IPS-11a (cell line): ENCODE measurements around the gene DDX41.
"Not testable (repeated sequence)": the region's sequence is repeated elsewhere in the genome, so short reads cannot be mapped to it uniquely, and the experiment has no call there.

Experiments used
- H3K4me3 ChIP-seq: one replicate; pipeline ENCODE4 v1.5.1; 2013; ENCODE audit warnings: low read depth, low read length, control low read depth

The DDX41 gene

DNA sequence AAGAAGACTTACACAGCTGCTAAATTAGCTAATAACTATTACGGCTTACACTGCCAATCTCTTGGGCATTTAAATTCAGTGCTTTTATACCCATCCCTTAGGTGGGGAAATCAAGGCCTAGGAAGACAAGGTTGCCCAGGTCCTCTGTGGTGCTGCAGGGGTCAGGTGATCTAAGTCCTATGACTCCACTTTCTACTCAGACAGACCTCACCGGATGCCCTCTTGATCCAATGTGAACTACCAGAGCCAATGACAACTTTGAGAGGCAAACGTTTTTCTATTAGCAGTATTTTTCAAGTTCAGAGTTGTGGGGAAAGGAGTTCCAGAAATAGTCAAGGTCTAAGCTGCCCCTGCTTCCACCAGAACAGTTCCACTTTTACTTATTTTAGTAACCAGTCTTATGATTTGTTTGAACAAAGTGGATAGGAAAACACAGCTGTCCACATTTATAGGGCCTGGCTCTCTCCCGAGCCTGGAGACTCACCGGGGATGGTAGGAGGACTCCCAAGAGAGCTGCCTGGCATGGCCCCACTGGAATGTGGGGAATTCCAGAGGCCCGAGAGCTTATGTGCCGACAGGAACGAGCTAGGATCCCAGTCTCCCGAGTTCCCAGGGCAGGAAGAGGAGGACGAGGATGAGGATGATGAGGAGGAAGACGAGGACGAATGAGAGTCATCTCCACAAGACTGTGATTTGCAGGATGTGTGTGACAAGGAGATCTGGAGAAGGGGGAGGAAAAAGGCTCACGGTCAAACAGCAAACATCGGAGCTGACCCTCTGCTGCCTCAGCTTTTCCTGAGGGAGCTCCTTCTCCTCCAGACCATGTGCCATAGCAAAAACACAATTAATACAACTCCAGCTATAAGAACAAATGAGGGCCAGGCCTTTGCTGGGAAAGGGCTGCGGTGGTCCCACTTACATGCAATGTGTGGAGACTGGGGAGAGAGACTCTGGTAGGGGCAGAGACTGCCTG lies 20.9 kb upstream of the DDX41 start:
- H3K4me3 ChIP-seq, result no peak overlapping the region

DNA sequence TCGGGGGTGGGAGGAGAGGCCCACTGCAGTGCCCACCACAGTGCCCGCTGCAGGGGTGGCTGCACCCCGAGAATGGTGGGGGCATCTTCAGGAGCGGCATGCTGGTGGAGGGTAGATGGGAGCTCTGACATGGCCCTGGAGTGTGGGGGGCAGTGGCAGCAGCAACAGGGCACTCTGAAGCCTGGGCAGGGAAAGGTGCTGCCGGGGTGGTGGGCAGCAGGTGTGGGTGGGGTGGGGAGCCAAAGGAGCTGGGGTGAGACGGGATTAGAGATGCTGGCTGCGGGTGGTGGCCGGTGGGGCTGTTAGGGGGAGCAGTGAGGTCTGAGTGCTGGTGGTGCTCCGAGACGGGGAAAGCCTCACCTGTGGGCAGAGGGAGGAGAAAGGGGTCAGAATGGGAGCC lies 19.6 kb upstream of the DDX41 start:
- no peak overlapping the region for H3K4me3 ChIP-seq

DNA sequence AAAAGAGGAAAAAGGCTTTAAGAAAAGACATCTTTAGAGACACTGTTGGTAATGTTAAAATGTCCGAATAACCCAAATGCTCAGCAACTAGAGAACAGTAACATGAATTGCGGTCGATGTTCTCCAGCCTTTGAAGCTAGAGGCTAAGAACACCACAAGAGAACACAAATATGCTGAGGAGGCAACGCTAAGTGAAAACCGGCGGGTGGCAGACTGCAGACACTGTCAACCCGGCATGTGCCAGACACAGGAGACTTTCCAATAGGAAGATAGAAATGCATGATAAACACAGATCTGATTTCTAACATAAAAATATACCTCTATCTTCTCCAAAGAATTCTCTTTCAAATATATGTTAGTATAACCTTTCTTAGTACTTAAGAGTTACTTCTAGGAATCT lies 18.4 kb upstream of the DDX41 start:
- H3K4me3 ChIP-seq, result no peak overlapping the region

DNA sequence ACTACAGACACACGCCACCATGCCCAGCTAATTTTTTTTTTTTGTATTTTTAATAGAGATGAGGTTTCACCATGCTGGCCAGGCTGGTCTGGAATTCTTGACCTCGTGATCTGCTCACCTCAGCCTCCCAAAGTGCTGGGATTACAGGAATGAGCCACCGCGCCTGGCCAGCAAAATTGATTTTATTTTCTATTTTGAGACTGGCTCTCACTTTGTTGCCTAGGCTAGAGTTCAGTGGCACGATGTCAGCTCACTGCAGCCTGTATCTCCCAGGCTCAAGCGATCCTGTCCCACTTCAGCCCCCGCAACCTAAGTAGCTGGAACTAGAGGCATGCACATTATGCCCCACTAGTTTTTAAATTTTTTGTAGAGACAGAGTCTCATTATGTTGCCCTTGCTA lies 17.7 kb upstream of the DDX41 start:
- H3K4me3 ChIP-seq, result not testable (repeated sequence)

DNA sequence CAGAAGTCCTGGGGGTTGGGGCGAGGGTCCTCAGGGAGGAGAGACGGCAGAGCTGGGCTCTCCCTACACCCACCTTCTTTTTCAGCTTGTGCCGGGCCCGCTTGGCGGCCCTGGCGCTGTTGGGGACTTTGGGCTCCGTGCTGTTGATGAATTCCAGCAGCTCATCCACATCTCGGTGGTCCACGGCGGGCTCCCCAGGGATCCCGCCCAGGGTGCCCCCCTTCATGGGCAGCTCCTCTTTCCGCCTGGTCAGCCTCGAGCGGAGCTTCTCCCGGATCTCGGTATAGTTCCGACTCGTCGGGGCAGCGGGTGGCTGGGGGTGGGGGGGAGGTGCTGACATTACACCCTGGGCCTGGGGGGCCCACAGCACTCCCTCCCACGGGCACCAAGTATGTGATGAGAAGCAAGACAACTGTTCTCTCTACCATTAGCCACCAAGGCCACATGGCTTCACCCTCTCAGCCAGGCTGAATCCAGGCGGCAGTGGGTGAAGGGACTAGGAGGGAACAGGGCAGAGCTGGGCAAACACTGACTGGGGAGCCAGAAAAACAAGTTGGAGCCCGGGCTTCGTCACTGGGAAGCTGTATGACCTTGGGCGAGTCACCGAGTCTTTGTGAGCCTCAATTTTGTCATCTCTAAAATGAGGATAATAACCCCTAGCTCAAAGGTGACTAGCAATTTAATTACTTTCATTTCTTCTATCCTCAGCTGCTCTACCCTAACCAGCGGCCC lies 14.6 kb upstream of the DDX41 start:
- no peak overlapping the region for H3K4me3 ChIP-seq

- H3K4me3 ChIP-seq, result no peak overlapping the region
Measured at GRCh38 chr5:177530638-177531037, 13.9 kb upstream of the DDX41 start.

- H3K4me3 ChIP-seq, result no peak overlapping the region
Measured at GRCh38 chr5:177529247-177530203, 12.8 kb upstream of the DDX41 start.

DNA sequence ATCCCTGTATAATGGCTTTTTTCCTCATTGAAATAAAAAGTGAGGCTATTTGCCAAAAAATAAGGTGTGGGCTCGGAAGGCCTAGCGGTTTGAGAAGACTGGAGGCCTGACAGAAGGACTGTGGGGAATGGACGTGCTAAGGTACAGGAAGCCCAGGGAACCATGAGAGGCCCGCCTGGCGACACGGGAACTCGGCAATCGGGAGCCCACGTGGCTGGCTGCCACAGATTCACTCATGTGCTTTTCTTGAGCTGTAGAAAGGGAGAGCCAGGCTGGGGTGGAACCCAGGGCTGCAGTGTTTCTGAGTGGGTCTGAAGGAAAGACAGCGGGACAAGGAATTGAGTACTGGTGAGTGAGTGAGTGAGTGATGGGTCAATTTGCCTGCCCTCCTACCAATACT lies 11.9 kb upstream of the DDX41 start:
- no peak overlapping the region for H3K4me3 ChIP-seq

DNA sequence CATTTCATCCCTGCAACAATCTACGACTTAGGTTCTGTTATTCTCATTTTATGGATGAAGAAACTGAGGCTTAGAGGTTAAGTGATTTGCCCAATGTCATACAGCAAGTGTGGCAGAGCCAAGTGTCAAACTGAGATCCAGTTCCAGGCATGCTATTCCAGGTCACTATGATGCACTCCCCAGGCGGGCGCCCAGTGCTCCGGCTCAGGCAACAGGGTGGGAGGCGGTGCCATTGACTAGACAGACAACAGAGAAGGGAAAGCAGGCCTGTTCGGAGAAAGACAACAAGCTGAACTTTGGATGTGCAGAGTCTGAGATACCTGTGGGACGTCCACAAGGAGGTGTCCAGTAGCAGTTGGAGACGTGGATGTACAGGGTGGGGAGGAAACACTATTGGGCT lies 10.8 kb upstream of the DDX41 start:
- no peak overlapping the region for H3K4me3 ChIP-seq

GRCh38 chr5:177526791-177527190 lies 10.0 kb upstream of the DDX41 start:
- no peak overlapping the region for H3K4me3 ChIP-seq

DNA sequence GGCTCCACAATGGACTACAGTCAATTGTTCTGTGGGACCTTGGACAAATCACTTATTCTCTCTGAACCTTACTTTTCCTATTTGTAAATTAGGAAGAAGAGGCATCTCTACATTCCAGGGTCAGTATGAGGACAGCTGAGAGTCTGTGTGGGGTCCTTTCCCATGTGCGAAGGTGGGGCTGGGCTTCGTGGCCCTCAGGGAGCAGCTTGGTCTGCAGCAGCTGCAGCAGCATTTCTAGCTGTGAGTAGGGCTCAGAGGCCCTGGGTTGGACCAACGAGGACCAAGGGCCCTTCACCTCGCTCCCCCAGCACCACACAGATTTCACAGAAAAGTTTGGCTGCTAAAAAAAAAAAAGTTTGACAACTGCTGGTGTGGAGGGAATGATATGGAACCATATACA lies 9.4 kb upstream of the DDX41 start:
- no peak overlapping the region for H3K4me3 ChIP-seq

GRCh38 chr5:177524941-177525655 lies 8.3 kb upstream of the DDX41 start:
- no peak overlapping the region for H3K4me3 ChIP-seq

DNA sequence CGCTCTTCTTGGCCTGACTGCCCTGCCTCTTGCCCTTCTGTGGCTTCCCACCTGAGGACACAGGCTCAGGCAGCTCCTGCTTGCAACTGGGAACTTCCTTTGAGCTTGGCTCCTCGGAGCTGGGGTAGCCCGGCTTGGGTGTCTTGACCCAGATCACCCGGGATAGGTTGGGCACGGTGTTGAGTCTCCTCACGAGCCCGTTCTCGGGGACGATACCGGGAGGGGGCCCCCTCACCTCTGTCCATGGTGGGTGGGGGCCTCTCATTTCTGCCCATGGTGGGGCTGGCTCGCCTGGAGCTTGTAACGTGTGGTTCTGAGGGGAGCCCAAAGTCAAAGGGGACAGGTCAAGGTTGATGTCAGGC lies 7.8 kb upstream of the DDX41 start:
- H3K4me3 ChIP-seq, result no peak overlapping the region

DNA sequence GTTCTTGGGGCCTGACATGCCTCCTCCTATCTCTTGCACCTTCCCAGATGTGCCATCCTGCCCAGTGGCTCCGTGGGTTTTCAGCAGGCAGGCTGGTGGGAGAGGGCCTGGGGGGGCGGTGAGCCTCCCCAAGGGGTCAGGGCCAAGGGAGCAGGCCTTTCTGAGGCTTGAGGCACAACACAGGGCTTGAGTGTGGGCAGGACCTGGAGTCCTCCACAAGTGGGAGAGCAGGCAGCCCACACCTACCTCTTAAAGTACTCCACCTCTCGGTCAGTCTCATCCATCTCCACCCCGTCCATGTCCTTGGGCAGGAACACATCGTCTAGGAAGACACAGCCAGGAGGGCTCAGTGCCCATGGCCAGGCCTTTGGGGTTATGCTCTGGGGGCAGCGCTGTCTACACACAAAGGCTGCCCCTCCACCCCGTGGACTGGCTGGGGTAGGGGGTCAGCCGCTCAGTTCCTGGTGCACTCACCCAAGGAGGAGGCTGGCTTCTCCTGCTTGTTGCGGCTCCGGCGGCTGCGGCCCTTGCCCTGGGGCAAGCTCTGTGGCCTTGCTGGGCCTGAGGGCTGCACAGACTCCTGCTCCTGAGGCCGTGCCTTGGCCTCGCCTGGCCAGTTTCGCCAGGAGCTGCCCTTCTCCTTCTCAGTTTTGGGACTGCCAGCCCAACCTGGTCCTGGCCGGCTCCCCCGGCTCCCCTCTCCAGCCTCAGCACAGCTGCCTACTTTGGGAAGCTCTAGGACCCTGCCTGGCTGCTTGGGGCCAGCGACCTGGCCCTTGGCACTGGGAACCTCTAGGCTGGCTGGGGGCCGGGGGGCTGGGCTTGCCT lies 7.2 kb upstream of the DDX41 start:
- H3K4me3 ChIP-seq, result no peak overlapping the region

DNA sequence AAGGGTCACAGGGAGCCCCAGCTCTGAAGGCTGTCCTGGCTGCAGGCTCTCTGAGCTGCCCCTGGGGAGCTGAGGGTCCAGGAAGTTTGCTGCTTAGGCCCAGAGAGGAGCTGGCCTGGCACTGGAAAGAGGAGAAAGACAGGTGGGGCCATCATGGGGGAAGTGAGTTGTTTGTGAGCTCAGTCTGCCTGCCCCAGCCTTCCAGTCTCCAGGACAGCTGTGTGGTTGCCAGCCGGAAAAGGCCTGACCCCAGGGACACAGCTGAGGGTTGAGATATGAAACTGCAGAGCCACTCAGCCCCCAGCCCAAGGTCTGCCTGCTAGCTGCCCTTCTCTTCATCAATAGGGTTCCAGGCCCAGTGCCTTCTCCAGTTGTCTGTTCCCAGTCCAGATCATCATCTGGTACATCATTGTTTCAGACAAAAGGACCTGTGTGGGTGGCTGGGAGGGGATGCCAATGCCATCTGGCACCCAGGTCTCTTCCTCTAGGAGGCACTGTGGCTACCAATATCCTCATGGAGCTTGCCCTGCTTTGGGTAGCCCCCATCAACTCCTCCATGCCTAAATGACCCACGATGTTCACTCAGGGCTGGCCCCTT lies 4.3 kb upstream of the DDX41 start:
- no peak overlapping the region for H3K4me3 ChIP-seq

DNA sequence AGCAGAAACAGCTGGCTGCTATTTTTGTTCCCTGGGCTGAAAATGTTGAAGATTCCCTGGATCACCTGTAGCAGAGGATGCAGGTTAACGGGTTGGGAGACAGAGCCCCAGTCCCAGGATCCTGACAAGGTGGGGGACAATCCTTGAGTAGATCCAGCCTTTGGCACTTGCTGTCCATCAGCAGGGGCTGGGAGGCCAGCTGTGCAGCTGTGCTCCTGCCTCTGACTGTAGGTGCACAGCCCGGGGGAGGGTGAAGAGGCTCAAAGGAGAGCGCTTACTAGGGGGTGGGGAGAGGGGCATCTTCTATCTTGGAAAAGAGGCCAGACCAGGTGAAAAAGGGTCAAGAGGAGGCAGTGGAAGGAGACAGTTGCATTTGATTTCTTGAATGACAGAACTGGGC lies 3.5 kb upstream of the DDX41 start:
- H3K4me3 ChIP-seq, result no peak overlapping the region

DNA sequence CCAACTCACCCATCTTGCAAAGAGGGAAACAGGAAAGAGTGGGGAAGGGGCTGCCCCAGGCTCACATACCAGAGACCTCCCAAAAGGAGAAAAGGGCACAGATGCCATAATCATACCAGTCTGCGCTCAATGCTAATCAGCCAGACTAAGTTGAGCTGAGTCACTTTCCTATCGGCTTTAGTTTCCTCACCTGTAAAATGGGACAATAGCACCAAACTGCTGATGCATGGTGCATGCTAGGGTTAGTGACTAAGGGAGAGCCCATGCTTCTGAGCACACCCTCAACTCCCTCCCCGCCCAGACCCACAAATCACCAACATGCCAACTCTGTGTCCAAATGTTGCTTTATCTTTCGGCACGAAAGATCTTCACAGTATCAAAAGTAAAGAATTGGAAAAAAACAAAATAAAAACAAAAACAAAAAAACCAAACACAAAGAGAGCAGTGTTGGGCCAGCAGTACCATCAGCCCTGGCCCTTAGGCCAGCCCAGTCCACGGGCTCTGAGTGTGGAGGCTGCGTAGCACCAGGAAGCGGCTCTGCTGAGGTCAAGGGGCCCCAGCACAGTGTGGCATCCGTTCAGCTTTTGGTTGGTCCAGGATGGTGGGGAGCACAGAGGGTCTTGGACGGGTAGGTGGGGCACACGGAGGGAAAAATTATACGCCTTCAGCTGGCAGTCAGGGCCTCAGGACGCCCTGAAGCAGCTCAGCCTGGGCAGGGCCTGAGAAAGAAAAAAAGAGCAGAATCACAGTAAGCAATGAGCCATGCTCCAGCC lies 2.9 kb upstream of the DDX41 start:
- no peak overlapping the region for H3K4me3 ChIP-seq

DNA sequence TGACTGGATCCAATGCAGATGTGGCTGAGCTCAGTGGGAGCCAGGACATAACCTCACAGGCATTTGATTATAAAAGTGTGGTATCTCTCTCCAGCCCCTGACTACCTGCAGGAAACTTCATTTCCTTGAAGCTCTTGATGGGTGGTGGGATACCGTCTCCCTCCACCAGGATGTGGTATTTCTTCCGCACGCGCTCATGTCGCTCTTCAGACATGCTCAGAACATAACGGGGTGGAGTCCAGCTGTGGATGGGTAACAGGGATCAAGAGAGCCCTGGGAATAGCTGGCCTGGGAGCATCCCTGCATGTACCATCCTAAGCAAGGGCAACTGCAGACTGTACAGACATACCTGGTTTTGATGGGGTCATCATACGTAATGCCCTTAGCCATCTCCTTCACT lies 1.2 kb downstream of the DDX41 start:
- peak overlapping the region; percentile 100 for H3K4me3 ChIP-seq

- no peak overlapping the region for H3K4me3 ChIP-seq
Measured at GRCh38 chr5:177514541-177514940, 2.2 kb downstream of the DDX41 start.
